ENCODE results near the gene UBAC1.
A peak's percentile ranks its signal among the peaks of the same experiment; 100 is the strongest.

Gene UBAC1

DNA sequence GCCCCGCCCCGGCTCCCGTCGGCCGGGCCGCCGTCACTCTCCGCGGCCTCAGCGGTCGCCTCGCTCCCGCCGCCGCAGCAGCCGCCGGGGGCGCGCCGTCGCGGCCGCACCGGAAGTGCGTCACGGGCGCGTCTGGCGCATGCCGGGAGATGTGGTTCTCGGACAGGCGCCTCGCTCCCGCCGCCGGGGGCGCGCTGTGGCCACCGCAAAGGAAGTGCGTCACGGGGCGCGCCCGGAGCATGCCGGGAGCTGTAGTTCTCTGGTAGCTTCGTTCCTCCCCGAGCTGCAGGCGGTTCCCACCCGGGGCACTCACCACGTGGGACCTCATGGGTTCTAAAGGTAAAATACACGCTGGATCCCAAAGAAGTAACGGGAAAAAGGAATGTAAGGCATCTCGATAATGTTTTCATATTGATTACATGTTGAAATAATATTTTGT, at the start of gene UBAC1:
Gene UBAC1, minus strand, starts transcription at position 97 of the 439 bp plus-strand sequence. CDS start 211 bp downstream, outside the sequence.
- peak; percentile 55 for DNase-seq (ENCODE audit: low read depth)

DNA sequence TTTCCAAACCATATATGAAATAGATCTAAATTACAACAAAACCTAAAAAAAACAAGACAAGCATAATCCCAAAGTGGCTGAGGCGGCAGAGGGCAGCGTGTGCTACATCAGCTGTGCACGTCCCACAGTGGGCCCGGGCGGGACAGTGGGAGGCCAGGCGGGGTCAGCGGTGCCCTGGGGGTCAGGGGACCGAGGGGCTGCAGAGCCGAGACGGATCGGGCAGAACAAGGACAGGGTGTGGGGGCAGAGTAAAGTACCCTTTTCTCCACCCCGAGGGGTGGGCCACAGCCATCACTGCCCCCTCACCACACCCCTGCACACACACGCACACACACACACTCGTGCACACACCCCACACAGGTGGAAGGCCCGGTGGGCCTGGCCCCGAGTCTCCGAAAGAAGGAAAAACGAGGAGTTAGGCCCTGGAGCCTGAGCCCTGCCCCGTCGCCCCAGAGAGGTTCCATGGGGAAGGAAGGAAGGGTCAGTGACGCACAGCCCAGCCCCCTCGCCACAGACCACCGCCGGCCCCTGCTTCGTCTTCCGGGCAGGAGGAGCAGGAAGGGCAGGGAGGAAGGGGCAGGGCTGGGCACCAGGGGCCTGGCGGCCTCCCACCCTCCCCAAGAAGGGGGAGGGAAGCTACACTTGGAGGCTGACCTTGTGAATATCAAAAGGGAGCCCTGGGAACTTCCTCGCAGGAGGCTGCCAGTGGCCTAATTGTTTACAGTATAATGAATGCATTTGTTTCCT, 49.6 kb upstream of the UBAC1 start:
- DNase-seq (ENCODE audit: low read depth): no peak

DNA sequence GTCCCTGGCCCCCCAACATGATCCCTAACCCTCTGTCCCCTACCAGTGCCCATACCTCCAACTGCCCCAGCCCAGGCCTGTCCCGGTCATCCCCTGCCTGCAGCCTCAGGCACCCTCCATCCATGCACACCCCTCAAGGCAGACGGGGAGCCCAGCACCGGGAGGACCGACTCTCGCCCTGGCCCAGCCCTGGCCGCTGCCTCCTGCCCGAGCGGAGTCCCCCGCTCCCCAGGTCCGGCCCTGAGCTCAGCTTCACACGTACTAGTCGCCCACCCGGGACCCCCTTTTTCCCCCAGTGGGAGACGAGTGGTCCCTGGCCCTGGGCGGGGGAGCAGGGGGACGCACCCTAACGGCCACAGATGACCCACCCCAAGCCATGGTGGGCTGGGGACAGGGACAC, 49.0 kb upstream of the UBAC1 start:
- DNase-seq (ENCODE audit: low read depth): no peak

DNA sequence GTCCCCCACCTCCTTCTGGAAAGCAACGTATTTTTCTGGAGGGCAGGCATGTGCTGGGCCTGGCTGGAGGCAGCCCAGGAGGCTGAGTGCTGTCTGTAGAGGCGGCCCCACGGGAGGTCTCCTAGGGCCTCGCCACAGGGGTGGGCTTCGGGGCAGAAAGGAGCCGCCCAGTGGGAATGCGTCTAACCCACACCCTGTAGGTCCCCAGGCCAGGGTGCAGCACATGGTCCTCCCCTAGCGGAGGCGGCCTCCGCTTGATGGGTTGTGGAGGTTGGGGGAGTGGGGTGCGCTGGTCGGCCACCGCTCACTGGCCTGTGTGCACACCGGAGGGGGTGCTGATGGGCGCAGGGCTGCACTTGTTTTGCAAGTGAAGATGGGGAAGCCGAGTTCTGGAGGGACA, 48.3 kb upstream of the UBAC1 start:
- no peak for DNase-seq (ENCODE audit: low read depth)

DNA sequence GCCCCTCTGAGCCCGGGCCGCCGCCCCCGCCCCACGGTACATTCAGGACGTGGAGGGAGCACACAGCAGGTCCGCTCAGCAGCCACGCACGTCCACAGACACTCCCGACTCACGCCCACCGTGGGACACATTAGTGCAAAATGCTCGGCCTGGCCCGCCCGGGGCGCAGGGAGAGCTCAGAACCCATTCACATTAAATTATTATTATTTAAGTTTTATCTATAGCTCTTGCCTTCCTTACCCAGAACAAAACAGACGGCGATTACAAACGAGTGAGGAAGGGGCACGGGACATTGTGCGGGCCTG, 47.5 kb upstream of the UBAC1 start:
- DNase-seq (ENCODE audit: low read depth): no peak

- DNase-seq (ENCODE audit: low read depth): peak; percentile 22
Measured at GRCh38 chr9:136007934-136008692, 46.9 kb upstream of the UBAC1 start.

- no peak for DNase-seq (ENCODE audit: low read depth)
Measured at GRCh38 chr9:136007276-136007933, 46.2 kb upstream of the UBAC1 start.

GRCh38 chr9:136006169-136006568, 45.0 kb upstream of the UBAC1 start:
- DNase-seq (ENCODE audit: low read depth): no peak

DNA sequence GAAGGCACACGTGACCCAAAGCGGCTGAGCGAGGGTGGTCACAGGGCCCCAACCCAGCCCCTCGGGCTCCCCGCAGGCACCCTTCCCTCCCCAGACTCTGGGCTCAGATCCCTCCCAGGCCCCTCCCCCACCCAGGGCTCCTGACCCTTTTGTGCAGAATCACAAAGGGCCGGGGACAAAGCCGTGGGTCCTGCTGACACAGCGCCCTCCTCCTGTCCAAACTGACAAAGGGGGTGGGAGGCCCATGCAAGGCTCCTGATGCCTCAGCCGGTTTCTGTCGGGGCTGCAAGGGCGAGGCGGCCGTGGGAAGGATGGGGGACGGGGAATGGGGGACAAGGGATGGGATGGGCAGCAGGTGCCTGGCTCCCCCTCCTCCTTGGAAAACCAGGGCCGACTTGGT, 43.5 kb upstream of the UBAC1 start:
- no peak for DNase-seq (ENCODE audit: low read depth)

- DNase-seq (ENCODE audit: low read depth): no peak
Measured at GRCh38 chr9:136004219-136004618, 43.0 kb upstream of the UBAC1 start.

DNA sequence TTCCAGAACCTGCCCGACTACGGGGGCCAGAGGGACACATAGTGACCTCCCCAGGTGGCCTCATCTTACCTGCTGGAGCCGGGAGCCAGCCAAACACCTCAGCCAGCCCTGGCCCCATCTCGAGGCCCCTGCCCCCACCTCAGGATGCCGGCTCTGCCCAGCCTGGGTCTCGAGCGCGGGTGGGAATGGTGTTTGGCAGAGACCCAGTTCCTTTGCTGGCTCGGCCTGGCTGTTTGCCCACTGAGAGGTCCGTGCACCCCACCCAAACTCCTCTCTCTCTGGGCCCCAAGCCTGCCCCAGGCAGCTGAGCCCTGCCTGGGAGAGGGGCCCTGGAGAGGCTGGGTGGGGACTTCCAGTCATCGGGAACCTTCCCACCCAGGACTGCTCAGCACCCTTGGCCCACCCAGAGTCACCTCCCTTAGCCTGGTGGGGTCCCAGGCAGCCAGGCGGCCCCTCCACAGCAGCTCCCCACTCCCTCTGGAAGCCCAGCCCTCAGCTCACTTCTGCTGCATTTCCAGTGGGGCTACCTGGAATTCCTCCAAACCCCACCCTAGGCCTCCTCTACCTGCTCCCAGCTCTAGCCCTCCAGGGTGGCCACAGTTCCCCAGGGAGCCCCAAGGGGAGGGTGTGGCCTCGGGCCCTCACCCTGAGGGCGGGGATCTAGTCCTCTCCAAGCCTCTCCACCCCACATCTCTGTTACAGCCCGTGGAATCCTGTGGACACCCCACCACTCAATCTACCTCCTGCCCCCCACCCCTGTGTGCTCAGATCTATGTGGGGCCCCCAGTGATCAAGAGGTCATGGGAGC, 42.4 kb upstream of the UBAC1 start:
- no peak for DNase-seq (ENCODE audit: low read depth)

DNA sequence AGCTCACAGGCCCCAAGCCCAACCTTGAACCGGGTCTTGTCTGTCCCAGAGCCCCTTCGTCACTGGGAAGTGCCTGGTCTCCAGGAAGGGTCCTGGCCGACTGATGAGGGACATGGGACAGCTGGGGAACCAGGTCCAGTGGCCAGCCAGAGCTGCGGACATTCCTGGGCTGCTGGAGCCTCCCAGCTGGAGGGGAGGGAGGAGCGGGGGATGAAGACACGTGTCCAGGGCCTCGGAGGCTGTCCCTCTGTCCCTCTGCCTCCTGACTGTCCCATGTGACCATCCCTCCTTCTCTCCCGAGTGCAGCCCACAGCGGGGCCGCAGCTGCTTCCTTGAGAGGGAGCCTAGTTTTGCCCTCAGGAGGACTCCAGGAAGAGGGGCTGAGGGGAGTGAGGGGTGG, 41.7 kb upstream of the UBAC1 start:
- DNase-seq (ENCODE audit: low read depth): no peak

DNA sequence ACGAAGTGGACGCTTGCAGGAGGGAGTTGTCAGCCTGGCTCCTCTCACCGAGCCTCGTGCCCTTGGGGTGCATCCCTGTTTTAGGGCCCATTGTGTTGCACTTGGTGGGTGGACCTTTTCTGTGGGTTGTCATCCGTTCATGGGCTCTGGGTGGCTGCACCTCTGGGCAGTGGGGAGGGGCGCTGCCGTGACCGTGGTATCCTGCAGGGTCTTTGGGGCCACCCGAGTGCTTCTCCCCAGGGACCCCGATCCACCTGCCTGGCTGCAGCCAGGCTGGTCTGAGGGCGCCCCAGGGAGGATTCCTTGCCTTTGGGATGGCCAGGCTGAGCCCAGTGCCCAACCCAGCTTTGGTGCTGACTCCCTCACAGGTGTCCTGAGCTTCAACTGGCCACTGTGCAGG, 41.0 kb upstream of the UBAC1 start:
- no peak for DNase-seq (ENCODE audit: low read depth)

DNA sequence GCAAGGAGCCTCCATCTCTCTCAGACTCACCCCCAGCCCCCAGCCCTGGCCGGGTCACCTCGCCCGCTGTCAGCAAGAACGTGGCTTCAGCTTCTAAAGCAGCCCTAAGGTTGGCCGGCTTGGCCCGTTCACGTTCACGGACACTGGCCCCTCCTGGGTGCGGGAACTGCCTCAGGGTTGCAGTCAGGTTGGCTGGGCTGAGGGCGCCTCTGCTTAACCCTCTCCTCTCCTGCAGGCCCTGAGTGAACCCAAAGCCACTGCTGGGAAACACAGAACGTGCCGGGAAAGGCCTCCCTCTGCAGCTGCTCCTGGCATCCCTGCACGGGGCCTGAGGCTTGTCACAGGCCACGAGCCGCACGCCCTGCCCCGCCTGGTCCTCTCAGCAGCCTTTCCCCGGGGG, 40.1 kb upstream of the UBAC1 start:
- DNase-seq (ENCODE audit: low read depth): no peak

GRCh38 chr9:135998410-135999071, 37.4 kb upstream of the UBAC1 start:
- no peak for DNase-seq (ENCODE audit: low read depth)

GRCh38 chr9:135998016-135998380, 36.8 kb upstream of the UBAC1 start:
- DNase-seq (ENCODE audit: low read depth): no peak

DNA sequence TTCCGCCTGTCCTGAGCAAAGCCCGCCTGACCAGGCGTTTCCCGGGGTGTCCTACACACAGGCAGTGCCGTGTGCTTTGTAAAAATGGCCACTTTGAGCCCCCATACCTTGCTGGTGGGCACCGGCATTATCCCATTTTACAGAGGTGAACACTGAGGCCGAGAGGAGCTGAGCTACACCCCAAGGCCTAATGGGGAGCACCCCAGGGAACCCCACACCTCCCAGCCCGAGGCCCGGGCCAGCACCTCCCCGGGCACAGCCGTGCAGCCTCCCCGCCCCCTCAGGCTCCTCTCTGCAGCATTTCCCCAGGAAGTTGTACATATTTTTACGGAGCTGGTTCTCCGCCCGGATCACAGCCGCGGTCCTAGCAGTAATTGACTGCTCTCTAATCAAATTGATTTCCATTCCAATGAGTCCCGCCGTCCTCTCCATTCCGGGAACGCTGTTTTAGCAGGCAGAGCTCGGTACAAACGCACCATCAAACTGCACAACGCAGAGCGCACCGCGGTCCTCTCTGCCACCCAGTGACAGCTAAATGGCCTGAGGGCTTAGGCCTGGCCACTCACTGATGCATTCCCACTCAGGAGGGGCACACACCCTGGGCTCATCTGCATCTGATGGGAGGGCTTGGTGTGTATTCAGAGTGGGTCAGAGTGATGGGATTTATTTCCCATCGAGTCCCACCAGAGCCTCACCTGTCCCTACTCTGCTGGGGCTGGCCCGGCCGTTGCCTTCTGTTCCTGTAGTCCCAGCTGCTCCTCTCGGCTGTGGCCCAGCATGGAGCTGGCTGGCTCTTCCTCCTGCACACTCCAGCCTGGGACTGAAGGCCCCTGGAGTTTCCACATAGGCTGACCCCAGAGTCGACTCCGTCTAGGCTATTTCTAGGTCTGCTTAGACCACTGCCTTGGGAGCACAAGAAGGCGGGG, 36.2 kb upstream of the UBAC1 start:
- no peak for DNase-seq (ENCODE audit: low read depth)

- DNase-seq (ENCODE audit: low read depth): no peak
Measured at GRCh38 chr9:135995816-135996215, 34.6 kb upstream of the UBAC1 start.

GRCh38 chr9:135994501-135995192, 33.5 kb upstream of the UBAC1 start:
- DNase-seq (ENCODE audit: low read depth): no peak
